GM12891 (cell line): ENCODE measurements around the gene SLC35E2B.

Experiments used
- DNase-seq: peaks from one replicate; pipeline ENCODE4 v3.0.0; 2011; ENCODE audit warnings: low spot score; ENCODE audit not compliant: insufficient read length
- FAIRE-seq: peaks from 2 replicates; lab custom pipeline; 2011; peaks lifted over from hg19 to GRCh38; lab: Jason Lieb, UNC
- PAX5 ChIP-seq: IDR thresholded peaks from 2 replicates; pipeline ENCODE4 v1.6.1; 2011; ENCODE audit warnings: low read length, moderate library complexity, mild to moderate bottlenecking; ENCODE audit not compliant: insufficient read depth, severe bottlenecking
- POLR2A ChIP-seq: IDR thresholded peaks from 2 replicates; pipeline ENCODE4 v1.6.1; 2011; ENCODE audit warnings: low read depth, low read length, control low read depth
- POLR2AphosphoS5 ChIP-seq: IDR thresholded peaks from 2 replicates; pipeline ENCODE4 v1.6.1; 2011; ENCODE audit warnings: low read depth, low read length, control low read depth
- POU2F2 ChIP-seq: IDR thresholded peaks from 2 replicates; pipeline ENCODE4 v1.6.1; 2011; ENCODE audit warnings: low read depth, mild to moderate bottlenecking, control low read depth, low read length, moderate library complexity
- SPI1 ChIP-seq: IDR thresholded peaks from 2 replicates; pipeline ENCODE4 v1.6.1; 2011; ENCODE audit warnings: low read depth, low read length, control low read depth
- TAF1 ChIP-seq: IDR thresholded peaks from 2 replicates; pipeline ENCODE4 v1.6.1; 2011; ENCODE audit warnings: low read depth, low read length, control low read depth

The SLC35E2B gene

GRCh38 chr1:1621173-1622009, 71.2 kb downstream of the SLC35E2B start:
- TF ChIP-seq POU2F2 = no peak
- TF ChIP-seq POLR2AphosphoS5 = no peak
- DNase-seq (no peak), FAIRE-seq (no peak)

DNA sequence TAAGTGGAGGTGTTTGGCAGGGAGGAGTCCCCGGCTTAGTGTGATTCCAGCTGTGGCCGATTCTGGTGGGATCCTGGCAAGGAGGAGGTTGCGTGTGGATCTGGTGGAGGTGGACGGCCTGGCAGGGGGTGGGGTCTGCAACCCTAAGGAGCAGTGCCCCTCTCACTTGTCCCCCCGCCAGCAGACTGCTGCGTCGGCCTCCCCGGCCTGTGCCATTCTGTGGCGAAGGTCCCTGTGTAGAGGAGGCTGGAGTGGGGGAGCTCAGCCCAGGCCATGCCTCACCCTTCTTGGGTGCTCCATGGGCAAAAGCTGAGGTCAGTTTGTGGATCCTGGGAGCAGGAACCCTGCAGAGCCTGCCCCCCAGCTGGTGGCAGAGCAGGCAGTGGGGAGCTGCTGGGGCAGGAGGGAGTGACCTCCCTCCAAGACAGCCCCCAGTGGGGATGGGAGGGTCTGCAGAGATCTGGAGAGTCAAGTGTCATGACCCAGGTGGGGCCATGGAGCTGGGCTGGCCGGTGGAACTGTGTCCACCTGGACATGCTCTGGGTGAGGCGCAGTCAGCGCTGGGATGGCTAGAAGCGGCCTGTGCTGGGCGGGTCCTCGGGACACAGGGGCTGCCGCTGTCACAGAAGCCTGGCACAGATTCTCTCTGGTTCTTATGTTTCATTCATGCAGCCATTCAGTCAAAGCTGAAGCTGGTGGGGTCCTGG, 72.0 kb downstream of the SLC35E2B start:
- TF ChIP-seq POU2F2 (no peak), PAX5 (no peak), POLR2AphosphoS5 (no peak), SPI1 (no peak), POLR2A (no peak), TAF1 (no peak)
- FAIRE-seq (no peak), DNase-seq (no peak)

DNA sequence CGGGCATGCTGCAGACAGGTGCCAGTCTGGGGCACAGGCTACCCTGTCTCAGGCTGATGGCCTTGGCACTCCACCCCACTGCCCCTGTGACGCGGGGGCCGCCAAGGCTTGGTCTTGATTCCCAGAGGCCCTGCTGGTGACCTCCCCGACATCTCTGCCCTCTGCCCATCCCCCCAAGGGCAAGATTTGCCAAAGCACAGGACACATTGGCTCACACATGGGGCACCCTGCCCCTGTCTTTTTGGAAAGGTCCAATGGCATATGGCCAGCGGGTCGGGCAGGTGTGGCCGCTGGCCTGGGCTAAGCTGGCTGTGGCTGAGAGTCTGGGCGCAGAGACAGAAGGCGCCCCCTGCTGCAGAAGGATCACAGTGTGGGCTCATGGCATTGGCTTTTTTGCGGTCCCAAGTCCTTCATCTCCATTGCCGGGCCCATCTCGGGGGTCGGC, 72.7 kb downstream of the SLC35E2B start:
- FAIRE-seq = no peak
- DNase-seq = no peak
- TF ChIP-seq PAX5 (no peak), TAF1 (no peak), SPI1 (no peak), POU2F2 (no peak)

DNA sequence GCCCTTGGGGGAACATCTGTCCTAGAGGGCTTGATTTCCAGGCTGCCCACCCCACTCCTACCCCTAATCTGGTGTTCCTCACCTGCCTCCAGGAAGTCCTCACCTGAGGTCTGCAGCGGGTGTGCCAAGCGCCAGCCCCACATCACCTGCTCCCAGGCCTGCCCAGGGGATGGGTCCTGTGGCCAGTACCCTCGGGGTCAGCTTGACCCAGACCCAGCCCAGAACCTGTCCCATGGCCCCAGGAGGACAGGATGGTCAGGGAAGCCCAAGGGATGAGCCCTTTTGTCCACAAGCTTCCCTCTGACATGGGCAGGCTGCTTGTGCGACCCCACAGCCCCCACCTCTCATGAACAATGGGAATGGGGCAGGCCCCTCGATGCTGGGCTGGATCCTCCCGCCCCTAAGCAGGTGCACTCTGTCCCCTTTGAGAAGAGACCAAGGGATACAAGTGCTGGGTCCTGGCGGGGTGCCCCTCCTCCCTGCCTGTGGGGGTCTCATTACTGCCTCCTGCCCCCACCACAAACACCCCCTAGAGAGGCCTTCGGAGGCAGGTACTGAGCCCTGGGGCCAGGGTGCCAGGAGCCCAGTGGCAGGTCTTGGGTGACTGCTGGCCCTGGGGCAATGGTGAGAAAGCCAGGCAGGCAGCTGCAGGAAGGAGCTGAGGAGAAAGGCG, 74.1 kb downstream of the SLC35E2B start:
- FAIRE-seq = no peak
- DNase-seq = no peak
- TF ChIP-seq PAX5 (no peak), SPI1 (no peak), TAF1 (no peak), POU2F2 (no peak), POLR2AphosphoS5 (no peak), POLR2A (no peak)

DNA sequence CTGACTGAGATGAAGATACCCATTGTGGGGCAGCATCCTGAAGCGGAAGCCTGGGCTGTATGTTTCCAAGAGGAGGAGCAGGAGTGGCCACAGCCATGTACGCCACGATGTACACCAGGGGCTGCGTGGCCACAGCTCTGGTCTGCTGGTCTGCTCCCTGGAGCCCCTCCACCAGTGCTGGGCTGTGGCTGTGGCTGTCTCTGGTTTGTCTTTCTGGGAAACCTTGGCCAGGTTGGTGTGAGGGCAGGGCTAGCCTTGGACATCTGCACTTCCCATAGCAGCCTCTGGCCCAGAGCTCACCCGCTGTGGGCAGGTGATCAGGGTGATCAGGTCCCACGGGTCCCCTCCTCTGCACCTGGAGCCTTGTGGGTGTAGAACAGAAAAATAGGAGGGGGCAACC, 74.7 kb downstream of the SLC35E2B start:
- TF ChIP-seq SPI1 (no peak), POLR2AphosphoS5 (no peak), PAX5 (no peak), TAF1 (no peak), POU2F2 (no peak), POLR2A (no peak)
- DNase-seq (no peak), FAIRE-seq (no peak)

DNA sequence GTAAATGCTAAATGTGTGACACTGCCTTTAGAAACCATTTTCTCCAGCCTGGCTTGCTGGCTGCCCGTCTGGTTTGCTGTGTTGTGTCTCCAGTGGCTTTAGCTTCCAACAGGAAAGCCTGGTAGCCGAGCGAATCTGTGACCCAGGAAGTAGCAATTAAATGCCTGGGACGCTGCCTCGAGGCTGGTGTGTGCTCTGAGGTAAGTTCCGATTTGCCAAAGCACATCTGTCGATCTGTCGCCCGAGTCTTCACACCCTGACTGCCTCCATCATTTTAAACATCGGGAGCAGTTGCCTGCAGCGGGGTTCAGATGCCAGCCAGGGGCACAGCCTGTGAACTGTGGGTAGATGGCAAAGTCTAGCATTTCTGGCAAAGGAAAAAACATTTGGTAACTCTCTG, 75.1 kb downstream of the SLC35E2B start:
- no peak for FAIRE-seq
- DNase-seq = no peak
- TF ChIP-seq PAX5 (no peak), SPI1 (no peak), POU2F2 (no peak), TAF1 (no peak), POLR2A (no peak), POLR2AphosphoS5 (no peak)

GRCh38 chr1:1616838-1617237, 75.8 kb downstream of the SLC35E2B start:
- FAIRE-seq = no peak
- DNase-seq = no peak
- TF ChIP-seq TAF1 (no peak), PAX5 (no peak), POLR2A (no peak)

DNA sequence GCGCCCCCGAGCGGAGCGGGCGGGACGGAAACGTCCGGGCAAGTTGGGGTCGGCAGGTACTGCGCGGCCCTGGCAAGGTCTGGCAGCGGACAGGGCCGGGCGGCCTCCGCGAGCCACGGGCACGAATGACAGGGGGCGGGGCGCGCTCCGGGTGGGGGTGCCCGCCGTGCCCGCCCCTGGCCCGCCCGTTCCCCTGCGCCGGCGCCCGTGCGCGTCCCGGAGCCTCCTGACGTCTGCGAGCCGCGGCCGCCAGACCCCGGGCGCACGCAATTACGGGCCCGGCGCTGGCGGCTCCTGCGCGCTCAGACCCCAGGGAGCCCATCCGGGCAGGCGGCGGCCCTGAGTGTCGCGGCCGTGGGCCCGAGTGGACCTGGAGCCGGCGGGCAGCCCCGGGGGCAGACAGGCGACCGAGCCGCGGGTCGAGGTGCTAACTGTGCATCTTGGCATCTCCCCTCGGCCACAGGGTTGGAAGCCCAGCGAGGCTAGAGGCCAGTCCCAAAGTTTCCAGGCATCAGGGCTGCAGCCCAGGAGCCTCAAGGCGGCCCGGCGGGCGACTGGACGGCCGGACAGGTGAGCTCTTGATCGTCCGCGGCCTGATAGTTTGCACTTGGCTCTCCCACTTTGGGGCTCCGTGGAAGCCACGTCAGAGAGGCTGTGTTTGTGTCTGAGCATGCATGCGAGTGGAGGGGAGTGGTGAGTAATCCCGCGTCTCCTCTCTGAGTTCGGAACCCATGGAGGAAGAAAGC, 76.4 kb downstream of the SLC35E2B start:
- peak; percentile 58 for FAIRE-seq
- DNase-seq = peak; percentile 72
- TF ChIP-seq SPI1 = no peak
